HG03565 (cell line): ENCODE data around the gene DCPS.
"Not testable (repeated sequence)": the region's sequence is repeated elsewhere in the genome, so short reads cannot be mapped to it uniquely, and the experiment has no call there.

Experiments used
- ATAC-seq: cut with Tn5 transposase; IDR thresholded peaks from one replicate; pipeline ENCODE4 v1.9.1; 2021; ENCODE audit warnings: mild to moderate bottlenecking, moderate library complexity; ENCODE audit not compliant: unreplicated experiment

The DCPS gene

GRCh38 chr11:126284829-126285228, 19.0 kb upstream of the DCPS start:
- ATAC-seq, result peak; percentile 63

GRCh38 chr11:126288237-126288636, 15.6 kb upstream of the DCPS start:
- no peak for ATAC-seq

- no peak for ATAC-seq
Measured at GRCh38 chr11:126290887-126291286, 13.0 kb upstream of the DCPS start.

- ATAC-seq, result no peak
Measured at GRCh38 chr11:126293726-126294125, 10.1 kb upstream of the DCPS start.

GRCh38 chr11:126297004-126297403, 6.9 kb upstream of the DCPS start:
- no peak for ATAC-seq

- no peak for ATAC-seq
Measured at GRCh38 chr11:126304457-126305075, 706 bp downstream of the DCPS start.

GRCh38 chr11:126305699-126306098, 1.8 kb downstream of the DCPS start:
- ATAC-seq, result no peak

- ATAC-seq, result no peak
Measured at GRCh38 chr11:126307706-126308105, 3.8 kb downstream of the DCPS start.

GRCh38 chr11:126308271-126308671, 4.4 kb downstream of the DCPS start:
- ATAC-seq, result no peak

- not testable (repeated sequence) for ATAC-seq
Measured at GRCh38 chr11:126308771-126309170, 4.9 kb downstream of the DCPS start.

- peak; percentile 26 for ATAC-seq
Measured at GRCh38 chr11:126310200-126310991, 6.5 kb downstream of the DCPS start.

GRCh38 chr11:126310992-126311310, 7.1 kb downstream of the DCPS start:
- ATAC-seq, result no peak

- ATAC-seq, result peak; percentile 71
Measured at GRCh38 chr11:126311401-126312291, 7.8 kb downstream of the DCPS start.

- no peak for ATAC-seq
Measured at GRCh38 chr11:126312961-126313360, 9.1 kb downstream of the DCPS start.

- no peak for ATAC-seq
Measured at GRCh38 chr11:126313826-126314225, 10.0 kb downstream of the DCPS start.

- ATAC-seq, result no peak
Measured at GRCh38 chr11:126317432-126317755, 13.5 kb downstream of the DCPS start.

- ATAC-seq, result no peak
Measured at GRCh38 chr11:126317756-126318573, 14.1 kb downstream of the DCPS start.

GRCh38 chr11:126318574-126319373, 14.9 kb downstream of the DCPS start:
- ATAC-seq, result peak; percentile 95

- ATAC-seq, result no peak
Measured at GRCh38 chr11:126319374-126319740, 15.5 kb downstream of the DCPS start.

- no peak for ATAC-seq
Measured at GRCh38 chr11:126322996-126323395, 19.1 kb downstream of the DCPS start.
